ENCODE data around the gene UTP4. TPM values are rescaled to one million over a fixed set of nuclear protein-coding genes. Genes with fewer than 3 reads are reported as not detected.
"Not testable (repeated sequence)": the region's sequence is repeated elsewhere in the genome, so short reads cannot be mapped to it uniquely, and the experiment has no call there.

The UTP4 gene
- total RNA-seq, 1 donor from 2014 or later: 51.4 TPM

- H3K4me3 Mint-ChIP-seq (ENCODE audit: low read depth): no peak overlapping the region
- no peak for TF ChIP-seq CTCF (IDR thresholded peaks at IDR 0.05; ENCODE audit: unreplicated experiment)
- H3K9me3 Mint-ChIP-seq (ENCODE audit: low read depth): no peaks in the 10 kb centered on the region
- DNase-seq (ENCODE audit: low spot score, unreplicated experiment): no peak
- no peaks in the 10 kb centered on the region for H3K4me1 Mint-ChIP-seq (ENCODE audit: low read depth)
- no peak overlapping the region for H3K27ac Mint-ChIP-seq
- peaks cover 4% of the 10 kb centered on the region for H3K36me3 Mint-ChIP-seq (ENCODE audit: insufficient read depth)
- no peaks in the 10 kb centered on the region for H3K27me3 Mint-ChIP-seq
These were observed 13.5 kb upstream of the UTP4 start for GRCh38 chr16:69118994-69119393.

GRCh38 chr16:69119536-69119935 lies 12.9 kb upstream of the UTP4 start:
- no peaks in the 10 kb centered on the region for H3K4me1 Mint-ChIP-seq (ENCODE audit: low read depth)
- H3K4me3 Mint-ChIP-seq (ENCODE audit: low read depth): no peak overlapping the region
- H3K27me3 Mint-ChIP-seq: no peaks in the 10 kb centered on the region
- no peak for DNase-seq (ENCODE audit: low spot score, unreplicated experiment)
- no peak overlapping the region for H3K27ac Mint-ChIP-seq
- peaks cover 5% of the 10 kb centered on the region for H3K36me3 Mint-ChIP-seq (ENCODE audit: insufficient read depth)
- H3K9me3 Mint-ChIP-seq (ENCODE audit: low read depth): no peaks in the 10 kb centered on the region
- no peak for TF ChIP-seq CTCF (IDR thresholded peaks at IDR 0.05; ENCODE audit: unreplicated experiment)

GRCh38 chr16:69120096-69120664 lies 12.3 kb upstream of the UTP4 start:
- TF ChIP-seq CTCF (IDR thresholded peaks at IDR 0.05; ENCODE audit: unreplicated experiment): no peak
- Mint-ChIP-seq H3K9me3 (ENCODE audit: low read depth) (no peaks in the 10 kb centered on the region), H3K4me1 (ENCODE audit: low read depth) (no peaks in the 10 kb centered on the region), H3K27me3 (no peaks in the 10 kb centered on the region), H3K27ac (no peak overlapping the region), H3K36me3 (ENCODE audit: insufficient read depth) (peaks cover 5% of the 10 kb centered on the region), H3K4me3 (ENCODE audit: low read depth) (no peak overlapping the region)
- no peak for DNase-seq (ENCODE audit: low spot score, unreplicated experiment)

GRCh38 chr16:69123910-69124309 lies 8.5 kb upstream of the UTP4 start:
- Mint-ChIP-seq H3K4me1 (ENCODE audit: low read depth) (no peaks in the 10 kb centered on the region), H3K9me3 (ENCODE audit: low read depth) (no peaks in the 10 kb centered on the region), H3K27ac (no peak overlapping the region), H3K4me3 (ENCODE audit: low read depth) (no peak overlapping the region), H3K27me3 (no peaks in the 10 kb centered on the region), H3K36me3 (ENCODE audit: insufficient read depth) (peaks cover 8% of the 10 kb centered on the region)
- DNase-seq (ENCODE audit: low spot score, unreplicated experiment): no peak
- peak; percentile 80 for TF ChIP-seq CTCF (IDR thresholded peaks at IDR 0.05; ENCODE audit: unreplicated experiment)

GRCh38 chr16:69124406-69124805 lies 8.0 kb upstream of the UTP4 start:
- H3K36me3 Mint-ChIP-seq (ENCODE audit: insufficient read depth); H3K4me3 Mint-ChIP-seq (ENCODE audit: low read depth); DNase-seq (ENCODE audit: low spot score, unreplicated experiment); H3K27ac Mint-ChIP-seq; H3K4me1 Mint-ChIP-seq (ENCODE audit: low read depth); H3K27me3 Mint-ChIP-seq; H3K9me3 Mint-ChIP-seq (ENCODE audit: low read depth): not testable (repeated sequence)

- not testable (repeated sequence) for H3K27me3 Mint-ChIP-seq; H3K36me3 Mint-ChIP-seq (ENCODE audit: insufficient read depth); H3K4me1 Mint-ChIP-seq (ENCODE audit: low read depth); H3K4me3 Mint-ChIP-seq (ENCODE audit: low read depth); H3K9me3 Mint-ChIP-seq (ENCODE audit: low read depth); DNase-seq (ENCODE audit: low spot score, unreplicated experiment); H3K27ac Mint-ChIP-seq
These were observed 7.5 kb upstream of the UTP4 start for GRCh38 chr16:69124961-69125360.
